Tibial nerve (tissue), 4 donors: Measurements from ENCODE around the gene EFTUD2. TPM values are rescaled to one million over a fixed set of nuclear protein-coding genes. Genes with fewer than 3 reads are reported as not detected.

Experiments
- DNase-seq, 2 donors: peaks; one replicate each; pipeline ENCODE4 v3.0.0-alpha.2; 2019; ENCODE audit warnings: low spot score in 2 of 2
- H3K27ac ChIP-seq, 4 donors: fragments of 200-600 bp; sonication (generic) in 3 of 4; one replicate each; pipeline ENCODE4 v1.5.1; 2017 to 2019; ENCODE audit warnings: mild to moderate bottlenecking in 1 of 4
- H3K27me3 ChIP-seq, 2 donors: fragments of 200-600 bp; sonication (generic) in 1 of 2; one replicate each; pipeline versions ENCODE4 v1.5.1 to v1.6.0; 2017 to 2019
- H3K36me3 ChIP-seq, 3 donors: fragments of 200-600 bp; sonication (generic); one replicate each; pipeline ENCODE4 v1.5.1; 2018 to 2019
- H3K4me1 ChIP-seq, 4 donors: fragments of 200-600 bp; sonication (generic) in 3 of 4; one replicate each; pipeline ENCODE4 v1.5.1; 2017 to 2019
- H3K4me3 ChIP-seq, 4 donors: fragments of 200-600 bp; sonication (generic) in 3 of 4; one replicate each; pipeline ENCODE4 v1.5.1; 2017 to 2019; ENCODE audit warnings: mild to moderate bottlenecking in 1 of 4, moderate library complexity in 1 of 4
- H3K9me3 ChIP-seq, 4 donors: fragments of 200-600 bp; sonication (generic) in 3 of 4; one replicate each; pipeline ENCODE4 v1.5.1; 2017 to 2019
- CTCF ChIP-seq, 5 experiments: fragments of 200-600 bp in 3 of 5; fragments of 450-650 bp in 2 of 5; sonication (generic) in 3 of 5; IDR thresholded peaks; one replicate each; pipeline ENCODE4 v1.5.1; 2016 to 2019; ENCODE audit warnings: antibody characterized with exemption in 5 of 5, mild to moderate bottlenecking in 3 of 5, moderate library complexity in 2 of 5
- EP300 ChIP-seq, 2 donors: sonication (generic); formaldehyde crosslinking; IDR thresholded peaks; one replicate each; pipeline ENCODE4 v1.6.1; 2017; ENCODE audit warnings: antibody characterized with exemption in 2 of 2, mild to moderate bottlenecking in 1 of 2
- POLR2A ChIP-seq, 2 donors: fragments of 450-650 bp; IDR thresholded peaks; one replicate each; pipeline ENCODE4 v1.6.1; 2017; ENCODE audit warnings: antibody characterized with exemption in 2 of 2, mild to moderate bottlenecking in 2 of 2, moderate library complexity in 2 of 2
- WGBS, 2 donors: methylation state at CpG; one replicate each; pipeline ENCODE4 v1.1.5; 2018; 5-methylcytosine and 5-hydroxymethylcytosine counted together
- total RNA-seq, 4 donors: library from RNA; depleted of rRNA; stranded (reverse); fragments of >200 nt; gene quantifications; one replicate each; pipeline ENCODE4 v1.1.0, GENCODE V29; 2016

The EFTUD2 gene
- total RNA-seq, 4 donors from 2014 or later, result 48.9 to 137 (median 57.0) TPM

GRCh38 chr17:44915862-44916780 lies 16.9 kb upstream of the EFTUD2 start:
- Histone ChIP-seq H3K4me3 (no peak overlapping the region), H3K9me3 (no peaks in the 10 kb centered on the region), H3K36me3 (no peaks in the 10 kb centered on the region), H3K4me1 (peaks cover 0 to 77% (median 34%) of the 10 kb centered on the region in 4 donors), H3K27ac (peak overlapping the region; percentile 32 to 83 (median 71)), H3K27me3 (peaks cover 0 to 20% of the 10 kb centered on the region in 2 donors)
- no peak for DNase-seq
- TF ChIP-seq POLR2A (IDR thresholded peaks at IDR 0.05) (no peak), EP300 (IDR thresholded peaks at IDR 0.05) (no peak), CTCF (IDR thresholded peaks at IDR 0.05) (no peak)
- WGBS, 2 donors, result 47 to 61% methylated on average over 11 of the region's 11 CpGs

DNA sequence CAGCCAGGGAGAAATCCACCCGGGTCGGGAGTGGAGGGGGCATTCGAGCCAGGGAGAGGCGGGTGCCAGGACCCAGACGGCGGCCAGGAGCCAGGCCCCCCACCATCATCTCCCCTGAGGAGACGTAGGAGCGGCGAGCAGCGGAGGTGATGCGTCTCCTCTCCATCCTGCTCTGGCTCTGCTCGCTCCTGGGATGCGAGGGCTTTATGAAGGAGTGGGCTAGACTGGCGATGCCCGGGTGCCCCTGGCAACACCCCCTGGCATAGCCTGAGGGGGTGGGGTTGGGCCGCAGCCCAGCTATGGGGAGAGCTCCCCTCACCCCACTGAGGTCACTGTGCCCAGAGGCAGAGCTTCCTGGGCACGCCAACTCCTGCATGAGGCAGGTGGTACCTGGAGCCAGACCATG lies 16.1 kb upstream of the EFTUD2 start, which contains the start of gene GFAP:
Gene GFAP, minus strand, starts transcription at position 180 of the 406 bp plus-strand sequence. Its CDS starts 14 bp downstream, at position 166.
- H3K9me3 ChIP-seq, result no peaks in the 10 kb centered on the region
- H3K4me1 ChIP-seq, result peaks cover 0 to 72% (median 34%) of the 10 kb centered on the region in 4 donors
- H3K4me3 ChIP-seq, result no peak within 1 kb of the TSS
- TF ChIP-seq CTCF (IDR thresholded peaks at IDR 0.05) (no peak), EP300 (IDR thresholded peaks at IDR 0.05) (no peak), POLR2A (IDR thresholded peaks at IDR 0.05) (no peak)
- peak within 1 kb of the TSS; percentile 32 to 83 (median 71) for H3K27ac ChIP-seq
- 71 to 72% methylated on average over 9 to 12 of the region's 17 CpGs for WGBS, 2 donors
- DNase-seq, result no peak
- H3K36me3 ChIP-seq, result no peaks in the 10 kb centered on the region
- H3K27me3 ChIP-seq, result peaks cover 0 to 24% of the 10 kb centered on the region in 2 donors

GRCh38 chr17:44914698-44915271 lies 15.5 kb upstream of the EFTUD2 start:
- no peak for DNase-seq
- Histone ChIP-seq H3K27me3 (peaks cover 0 to 25% of the 10 kb centered on the region in 2 donors), H3K4me1 (peaks cover 0 to 66% (median 31%) of the 10 kb centered on the region in 4 donors), H3K9me3 (no peaks in the 10 kb centered on the region), H3K27ac (peak overlapping the region in 3 of 4 donors; percentile 34 to 83 (median 76)), H3K4me3 (no peak overlapping the region), H3K36me3 (no peaks in the 10 kb centered on the region)
- TF ChIP-seq CTCF (IDR thresholded peaks at IDR 0.05) (no peak), POLR2A (IDR thresholded peaks at IDR 0.05) (no peak), EP300 (IDR thresholded peaks at IDR 0.05) (no peak)
- 84 to 86% methylated on average over 10 to 15 of the region's 19 CpGs for WGBS, 2 donors

GRCh38 chr17:44914148-44914547 lies 14.9 kb upstream of the EFTUD2 start:
- no peak for DNase-seq

More at GRCh38 chr17:44914148-44914547, 14.9 kb upstream of the EFTUD2 start:
- no peak overlapping the region for H3K4me3 ChIP-seq
- H3K27me3 ChIP-seq, result peaks cover 0 to 25% of the 10 kb centered on the region in 2 donors
- no peak for TF ChIP-seq EP300 (IDR thresholded peaks at IDR 0.05)
- no peak for TF ChIP-seq POLR2A (IDR thresholded peaks at IDR 0.05)
- TF ChIP-seq CTCF (IDR thresholded peaks at IDR 0.05), result no peak
- peaks cover 0 to 60% (median 27%) of the 10 kb centered on the region in 4 donors for H3K4me1 ChIP-seq
- 80 to 86% methylated on average over 4 of the region's 4 CpGs for WGBS, 2 donors
- H3K9me3 ChIP-seq, result no peaks in the 10 kb centered on the region
- H3K27ac ChIP-seq, result peak overlapping the region in 2 of 4 donors; percentile 40 to 76
- no peaks in the 10 kb centered on the region for H3K36me3 ChIP-seq
